Erythroblast (primary cell): ENCODE measurements around the gene CGNL1.
A peak's percentile ranks its signal among the peaks of the same experiment; 100 is the strongest.

Source experiments
- DNase-seq, 2 experiments: peaks; one replicate each; lab custom pipeline; 2025; lab: John Stamatoyannopoulos, UW
- GATA1 ChIP-seq: IDR thresholded peaks from 2 replicates; pipeline ENCODE4 v1.6.1; 2011; ENCODE audit warnings: low read depth, mild to moderate bottlenecking, control low read depth, low read length, moderate library complexity
- POLR2A ChIP-seq: IDR thresholded peaks from 2 replicates; pipeline ENCODE4 v1.6.1; 2011; ENCODE audit warnings: mild to moderate bottlenecking, low read length

CGNL1 gene

GRCh38 chr15:57503051-57503702 is 126.9 kb downstream of the CGNL1 start:
- TF ChIP-seq GATA1 = no peak
- no peak for TF ChIP-seq POLR2A
- peak in 1 of 2 experiments; percentile 6 for DNase-seq

DNA sequence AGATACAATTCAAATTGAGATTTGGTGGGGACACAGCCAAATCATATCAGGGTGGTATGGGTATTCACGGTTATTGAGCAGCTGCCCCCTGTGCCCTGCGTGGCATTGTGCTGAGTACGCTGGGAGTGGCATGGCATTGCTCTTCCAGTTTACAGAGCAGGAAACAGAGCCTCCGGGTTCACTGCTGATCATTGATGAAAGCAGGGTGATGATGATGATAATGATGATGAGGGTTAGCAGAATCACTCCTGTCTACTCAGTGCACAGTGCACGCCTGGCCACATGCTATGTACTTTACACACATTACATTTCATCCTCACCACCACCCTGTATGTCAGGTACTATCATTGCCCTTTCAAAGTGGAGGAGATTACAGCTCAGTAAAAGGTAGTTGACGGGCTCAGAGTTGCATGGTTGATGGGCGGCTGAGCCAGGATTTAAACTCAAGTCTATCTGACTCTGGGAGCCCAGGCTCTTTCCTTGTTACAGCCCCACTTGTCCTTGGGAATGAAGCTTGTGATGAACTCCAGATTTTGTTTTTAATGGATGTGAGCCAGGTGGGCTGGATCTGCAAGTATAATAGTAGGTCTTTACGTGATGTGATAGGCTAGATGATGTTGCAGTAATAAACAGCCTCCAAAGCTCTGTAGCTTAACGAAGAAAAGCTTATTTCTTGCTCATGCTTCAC is 127.8 kb downstream of the CGNL1 start:
- no peak for TF ChIP-seq GATA1
- TF ChIP-seq POLR2A = no peak

DNA sequence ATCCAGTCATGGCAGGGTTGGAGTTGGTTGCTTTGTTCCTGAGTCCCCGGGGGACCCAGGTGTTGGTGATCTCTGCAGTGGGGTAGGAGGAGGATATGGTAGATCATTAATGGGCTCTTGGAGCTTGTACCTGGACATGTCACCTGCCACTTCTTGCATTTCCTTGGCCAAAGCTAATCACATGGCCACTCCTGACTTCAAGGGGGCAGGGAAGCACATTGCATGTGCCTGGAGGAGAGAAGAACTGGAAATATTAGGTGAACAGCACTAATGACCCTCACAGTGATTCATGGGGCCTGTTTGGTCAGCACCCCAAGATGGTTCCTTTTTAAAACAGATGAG is 128.3 kb downstream of the CGNL1 start:
- no peak for DNase-seq
- TF ChIP-seq POLR2A = no peak
- no peak for TF ChIP-seq GATA1

More for the DNA sequence above, 127.8 kb downstream of the CGNL1 start:
- DNase-seq = no peak

DNA sequence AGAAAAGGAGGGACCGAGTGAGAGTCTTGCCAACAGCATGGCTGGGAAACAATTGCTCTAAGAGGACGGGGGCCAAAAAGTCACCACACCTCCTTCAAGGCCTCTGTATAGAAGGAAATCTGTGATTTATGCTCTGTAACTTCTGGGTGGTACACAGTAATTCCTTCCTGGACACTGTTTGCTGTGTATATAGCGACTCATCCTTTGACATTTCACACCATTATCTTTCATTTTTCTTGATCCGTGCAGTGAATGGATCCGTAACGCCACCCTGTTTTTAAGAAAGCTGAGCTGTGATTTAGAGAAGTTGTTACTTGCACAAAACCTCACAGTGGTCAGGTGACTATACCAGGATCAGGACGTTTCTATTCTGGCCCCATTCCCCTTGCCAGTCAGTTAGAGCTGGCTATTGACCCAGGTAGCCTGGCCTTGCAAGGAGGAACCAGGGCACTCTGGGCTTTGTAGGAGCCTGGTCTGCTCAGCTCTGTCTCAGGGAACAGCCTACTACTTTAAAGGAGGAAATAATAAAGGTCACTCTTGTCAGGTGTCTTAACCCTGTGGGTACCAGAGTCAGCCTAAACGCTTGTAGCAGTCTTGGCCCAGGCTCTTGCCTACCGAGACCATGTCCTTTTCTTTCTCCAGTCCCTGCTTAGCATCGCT is 128.9 kb downstream of the CGNL1 start:
- TF ChIP-seq GATA1 (no peak), POLR2A (no peak)
- DNase-seq = no peak

- TF ChIP-seq GATA1 = no peak
- no peak for DNase-seq
These were observed 129.7 kb downstream of the CGNL1 start for GRCh38 chr15:57505949-57506391.

GRCh38 chr15:57506422-57506821 is 130.1 kb downstream of the CGNL1 start:
- no peak for TF ChIP-seq GATA1
- no peak for TF ChIP-seq POLR2A
- DNase-seq = no peak

DNA sequence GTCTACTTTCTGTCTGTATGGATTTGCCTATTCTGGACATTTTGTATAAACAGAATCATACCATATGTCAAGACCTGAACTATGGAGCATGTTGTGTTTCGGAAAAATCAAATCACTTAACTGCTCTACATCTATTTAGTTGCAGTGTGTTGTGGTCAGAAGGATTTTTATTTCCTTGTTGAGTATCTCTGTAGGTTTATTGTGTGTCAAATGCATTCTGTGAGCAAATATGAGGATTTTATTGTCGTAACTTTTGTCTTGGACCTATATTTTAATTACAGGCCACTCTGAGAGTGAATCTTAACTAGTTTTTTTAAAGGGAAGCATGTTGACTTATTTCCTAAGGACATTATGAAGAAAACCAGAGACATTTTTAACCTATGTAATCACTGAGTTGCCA is 130.8 kb downstream of the CGNL1 start:
- DNase-seq = no peak
- no peak for TF ChIP-seq POLR2A
- TF ChIP-seq GATA1 = no peak

DNA sequence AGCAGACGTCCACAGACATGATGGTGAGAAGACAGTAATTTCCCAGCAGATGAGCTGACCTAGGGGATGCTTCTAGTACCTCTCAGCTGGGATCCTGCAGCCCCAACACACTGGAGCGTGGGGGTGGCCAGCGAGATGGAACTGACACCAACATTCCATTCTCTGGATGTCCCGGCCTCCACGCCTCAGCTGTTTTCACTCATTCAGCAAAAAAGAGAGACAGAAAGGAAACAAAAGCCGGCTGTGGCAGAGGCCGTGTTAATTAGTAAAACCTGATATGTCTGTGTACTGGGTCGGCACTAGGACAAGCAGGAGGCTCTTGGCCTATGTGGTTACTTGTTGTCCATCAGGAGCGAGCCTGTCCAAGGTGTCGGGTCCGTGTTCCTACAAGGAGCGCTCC is 132.8 kb downstream of the CGNL1 start:
- TF ChIP-seq POLR2A (no peak), GATA1 (no peak)
- DNase-seq = no peak

DNA sequence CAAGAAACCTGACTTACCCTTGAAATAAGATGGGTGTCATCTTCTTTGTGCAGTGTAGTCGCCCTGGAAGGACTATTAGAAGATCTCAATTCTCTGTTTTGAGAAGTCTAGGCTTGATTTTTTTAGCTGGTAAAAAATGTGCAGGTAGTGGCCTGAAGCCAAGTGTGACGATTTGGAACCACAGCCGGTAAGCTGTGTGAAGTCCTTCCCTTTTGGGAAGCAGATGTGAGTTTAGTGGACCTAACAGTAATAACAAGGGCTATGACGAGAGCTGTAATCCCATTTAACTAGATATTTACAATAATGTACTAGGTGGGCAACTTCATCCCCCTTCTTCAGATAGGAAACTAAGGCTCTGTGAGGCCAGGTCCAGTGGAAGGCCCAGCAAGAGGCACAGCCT is 133.7 kb downstream of the CGNL1 start:
- TF ChIP-seq GATA1 = no peak
- no peak for TF ChIP-seq POLR2A
- DNase-seq = no peak

DNA sequence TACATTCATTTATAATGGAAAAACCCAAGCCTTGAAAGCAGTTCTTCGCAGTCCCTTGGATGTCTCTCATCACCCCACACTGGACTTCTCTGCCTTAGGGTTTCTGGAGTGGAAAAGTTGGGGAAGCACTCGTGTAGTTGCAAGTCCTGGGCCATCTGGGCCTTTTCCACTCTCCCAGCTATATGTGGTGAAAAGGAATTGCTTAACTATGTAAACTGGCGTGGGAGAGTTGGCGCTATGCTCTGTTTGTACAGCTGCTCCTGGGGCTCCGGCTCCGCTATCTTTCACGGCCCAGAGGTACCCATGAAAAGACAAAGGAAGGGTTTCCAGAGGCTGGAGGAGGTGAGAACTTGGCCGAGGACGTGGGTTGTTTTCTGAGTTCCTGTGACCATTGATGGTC is 134.3 kb downstream of the CGNL1 start:
- DNase-seq = no peak
- TF ChIP-seq POLR2A = no peak
- TF ChIP-seq GATA1 = no peak

DNA sequence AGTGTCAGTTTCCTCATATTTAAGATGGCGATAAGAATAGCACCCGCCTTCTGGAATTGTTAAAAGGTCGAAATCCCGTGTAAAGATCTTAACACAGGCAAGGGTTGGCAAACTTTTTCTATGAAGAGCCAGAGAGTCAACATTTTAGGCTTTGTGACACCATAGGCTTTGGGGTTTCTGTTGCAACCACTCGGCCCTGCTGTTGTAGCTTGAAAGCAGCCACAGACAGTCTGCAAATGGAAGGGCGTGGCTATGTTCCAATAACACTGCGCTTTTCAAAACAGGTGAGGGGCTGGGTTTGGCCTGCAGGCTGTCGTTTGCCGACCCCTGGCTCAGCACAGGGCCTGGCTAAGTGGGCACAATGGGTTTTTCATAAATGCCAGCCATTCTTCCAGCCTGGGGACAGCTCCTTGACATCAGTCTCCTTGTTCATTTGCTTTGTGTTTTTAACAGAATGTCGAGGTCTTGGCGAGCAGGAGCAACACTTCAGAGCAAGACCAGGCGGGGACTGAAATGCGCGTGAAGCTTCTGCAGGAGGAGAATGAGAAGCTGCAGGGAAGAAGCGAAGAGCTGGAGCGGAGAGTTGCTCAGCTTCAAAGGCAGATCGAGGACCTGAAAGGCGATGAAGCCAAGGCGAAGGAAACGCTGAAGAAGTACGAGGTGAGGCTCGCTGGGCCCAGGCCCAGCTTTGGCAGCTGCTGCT is 140.2 kb downstream of the CGNL1 start:
- no peak for DNase-seq
- no peak for TF ChIP-seq POLR2A
- TF ChIP-seq GATA1 = no peak

GRCh38 chr15:57517030-57517671 is 140.8 kb downstream of the CGNL1 start:
- no peak for TF ChIP-seq GATA1
- TF ChIP-seq POLR2A = no peak
- no peak for DNase-seq

DNA sequence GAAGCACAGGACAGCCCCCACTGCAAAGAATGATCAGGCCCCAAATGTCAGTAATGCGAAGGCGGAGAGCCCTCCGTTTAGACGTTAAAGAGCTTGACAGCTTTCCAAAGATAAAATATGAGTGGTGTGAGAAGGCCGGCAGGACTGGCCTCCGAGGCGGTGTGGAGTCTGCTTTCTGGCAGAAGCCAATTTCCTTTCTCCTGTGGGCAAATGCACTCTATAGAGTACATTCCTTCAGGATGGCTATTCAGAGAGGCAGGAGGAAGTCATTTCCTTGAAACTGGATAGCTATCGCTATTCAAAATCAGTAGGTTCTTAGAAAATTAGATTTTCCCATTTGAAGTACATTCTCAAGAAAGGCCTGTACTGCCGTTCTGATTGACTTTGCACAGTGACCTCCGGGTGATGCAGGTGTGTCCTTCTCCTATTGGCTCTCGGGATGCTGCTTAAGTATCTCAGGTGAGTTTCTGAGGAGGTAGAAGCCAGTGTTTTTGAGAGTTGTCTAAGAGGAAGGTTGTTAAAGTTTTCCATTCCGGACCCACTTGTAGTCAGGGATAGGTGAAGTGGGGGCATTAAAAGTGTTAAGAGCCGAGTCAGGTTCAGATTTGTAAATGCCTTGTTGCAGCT is 142.6 kb downstream of the CGNL1 start:
- TF ChIP-seq GATA1 (no peak), POLR2A (no peak)
- DNase-seq = no peak
